Loucy (cell line): ENCODE results near the gene GREB1L.

Experiments
- CTCF ChIP-seq: fragments of 200-600 bp; sonication (generic); conservative IDR thresholded peaks from 2 replicates; pipeline ENCODE4 v1.5.1; 2014; ENCODE audit warnings: mild to moderate bottlenecking, antibody characterized with exemption, low read length
- EZH2phosphoT487 ChIP-seq: fragments of 200-600 bp; IDR thresholded peaks from 2 replicates; pipeline ENCODE4 v1.6.1; 2018; ENCODE audit warnings: antibody characterized with exemption, mild to moderate bottlenecking, moderate library complexity, borderline replicate concordance

GRCh38 chr18:21336846-21337245 lies 94.8 kb downstream of the GREB1L start:
- TF ChIP-seq CTCF = no peak
- TF ChIP-seq EZH2phosphoT487 = no peak
